Measurements from ENCODE around the gene SUMF1. TPM values are rescaled to one million over a fixed set of nuclear protein-coding genes. Genes with fewer than 3 reads are reported as not detected.

The SUMF1 gene
- total and polyA plus RNA-seq, 2 of the 13 experiments (the other 11 are each of a cell fraction or from before 2014, with no cell fraction given), result 18.5 to 28.9 TPM

DNA sequence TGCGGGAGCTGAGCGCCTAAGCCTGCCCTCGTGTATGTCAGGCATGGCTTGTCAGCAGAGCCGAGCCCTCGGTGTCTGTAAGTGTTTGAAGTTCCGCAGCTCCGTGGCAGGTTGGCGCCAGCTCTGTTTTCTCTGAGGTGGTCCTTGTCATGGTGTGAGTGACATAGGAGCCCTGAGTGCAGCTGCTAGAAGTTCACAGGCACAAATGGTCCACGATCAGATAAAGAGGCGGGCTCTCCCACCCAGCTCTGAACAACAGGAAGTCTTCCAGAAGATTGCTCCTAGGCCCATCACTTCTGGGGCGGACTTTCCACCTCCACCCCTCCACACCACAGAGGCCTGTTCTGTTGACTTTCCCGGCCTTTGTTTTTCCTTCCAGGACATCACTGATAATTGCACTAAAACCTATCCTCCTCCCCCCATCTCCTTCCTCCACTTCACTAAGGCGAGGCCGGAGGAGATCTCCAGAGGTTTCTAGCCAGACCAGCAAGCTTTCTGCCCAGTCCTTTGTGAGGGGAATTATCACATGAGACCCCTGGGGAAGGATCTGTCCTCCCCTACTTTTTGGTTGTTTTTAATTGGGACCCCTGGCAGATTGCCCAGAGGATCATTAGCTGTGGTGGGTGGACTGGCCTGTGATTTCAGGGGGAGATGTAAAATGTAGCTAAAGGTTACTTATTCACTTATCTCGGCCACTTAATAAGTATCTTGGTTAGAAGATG lies 46.0 kb upstream of the SUMF1 start (continued):
- peak; percentile 53; the same call in 1 of the 2 replicates for TF ChIP-seq ZFX (CRISPR knock-in tag; IDR thresholded peaks at IDR 0.05; ENCODE audit: low read depth)
- TF ChIP-seq, protein P1, sequence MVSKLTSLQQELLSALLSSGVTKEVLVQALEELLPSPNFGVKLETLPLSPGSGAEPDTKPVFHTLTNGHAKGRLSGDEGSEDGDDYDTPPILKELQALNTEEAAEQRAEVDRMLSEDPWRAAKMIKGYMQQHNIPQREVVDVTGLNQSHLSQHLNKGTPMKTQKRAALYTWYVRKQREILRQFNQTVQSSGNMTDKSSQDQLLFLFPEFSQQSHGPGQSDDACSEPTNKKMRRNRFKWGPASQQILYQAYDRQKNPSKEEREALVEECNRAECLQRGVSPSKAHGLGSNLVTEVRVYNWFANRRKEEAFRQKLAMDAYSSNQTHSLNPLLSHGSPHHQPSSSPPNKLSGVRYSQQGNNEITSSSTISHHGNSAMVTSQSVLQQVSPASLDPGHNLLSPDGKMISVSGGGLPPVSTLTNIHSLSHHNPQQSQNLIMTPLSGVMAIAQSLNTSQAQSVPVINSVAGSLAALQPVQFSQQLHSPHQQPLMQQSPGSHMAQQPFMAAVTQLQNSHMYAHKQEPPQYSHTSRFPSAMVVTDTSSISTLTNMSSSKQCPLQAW (CRISPR knock-in tag; IDR thresholded peaks at IDR 0.05), result 0 out of 2 replicates have a peak, but pooled peaks have one; percentile 18
- TF ChIP-seq ETV6 (CRISPR knock-in tag; conservative IDR thresholded peaks at IDR 0.05), result no peak
- no peak for TF ChIP-seq ZBTB42 (CRISPR knock-in tag; IDR thresholded peaks at IDR 0.05)
- TF ChIP-seq, protein P2, sequence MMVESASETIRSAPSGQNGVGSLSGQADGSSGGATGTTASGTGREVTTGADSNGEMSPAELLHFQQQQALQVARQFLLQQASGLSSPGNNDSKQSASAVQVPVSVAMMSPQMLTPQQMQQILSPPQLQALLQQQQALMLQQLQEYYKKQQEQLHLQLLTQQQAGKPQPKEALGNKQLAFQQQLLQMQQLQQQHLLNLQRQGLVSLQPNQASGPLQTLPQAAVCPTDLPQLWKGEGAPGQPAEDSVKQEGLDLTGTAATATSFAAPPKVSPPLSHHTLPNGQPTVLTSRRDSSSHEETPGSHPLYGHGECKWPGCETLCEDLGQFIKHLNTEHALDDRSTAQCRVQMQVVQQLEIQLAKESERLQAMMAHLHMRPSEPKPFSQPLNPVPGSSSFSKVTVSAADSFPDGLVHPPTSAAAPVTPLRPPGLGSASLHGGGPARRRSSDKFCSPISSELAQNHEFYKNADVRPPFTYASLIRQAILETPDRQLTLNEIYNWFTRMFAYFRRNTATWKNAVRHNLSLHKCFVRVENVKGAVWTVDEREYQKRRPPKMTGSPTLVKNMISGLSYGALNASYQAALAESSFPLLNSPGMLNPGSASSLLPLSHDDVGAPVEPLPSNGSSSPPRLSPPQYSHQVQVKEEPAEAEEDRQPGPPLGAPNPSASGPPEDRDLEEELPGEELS (CRISPR knock-in tag; IDR thresholded peaks at IDR 0.05), result peak; percentile 54; the same call in 1 of the 2 replicates
- no peak for TF ChIP-seq GABPA (IDR thresholded peaks at IDR 0.05; ENCODE audit: low read depth, low read length)
- TF ChIP-seq GABPA (CRISPR knock-in tag; IDR thresholded peaks at IDR 0.05; ENCODE audit: low read depth), result peak; percentile 79
- TF ChIP-seq, protein P3, sequence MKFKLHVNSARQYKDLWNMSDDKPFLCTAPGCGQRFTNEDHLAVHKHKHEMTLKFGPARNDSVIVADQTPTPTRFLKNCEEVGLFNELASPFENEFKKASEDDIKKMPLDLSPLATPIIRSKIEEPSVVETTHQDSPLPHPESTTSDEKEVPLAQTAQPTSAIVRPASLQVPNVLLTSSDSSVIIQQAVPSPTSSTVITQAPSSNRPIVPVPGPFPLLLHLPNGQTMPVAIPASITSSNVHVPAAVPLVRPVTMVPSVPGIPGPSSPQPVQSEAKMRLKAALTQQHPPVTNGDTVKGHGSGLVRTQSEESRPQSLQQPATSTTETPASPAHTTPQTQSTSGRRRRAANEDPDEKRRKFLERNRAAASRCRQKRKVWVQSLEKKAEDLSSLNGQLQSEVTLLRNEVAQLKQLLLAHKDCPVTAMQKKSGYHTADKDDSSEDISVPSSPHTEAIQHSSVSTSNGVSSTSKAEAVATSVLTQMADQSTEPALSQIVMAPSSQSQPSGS (CRISPR knock-in tag; IDR thresholded peaks at IDR 0.05), result no peak
- TF ChIP-seq, protein P4, sequence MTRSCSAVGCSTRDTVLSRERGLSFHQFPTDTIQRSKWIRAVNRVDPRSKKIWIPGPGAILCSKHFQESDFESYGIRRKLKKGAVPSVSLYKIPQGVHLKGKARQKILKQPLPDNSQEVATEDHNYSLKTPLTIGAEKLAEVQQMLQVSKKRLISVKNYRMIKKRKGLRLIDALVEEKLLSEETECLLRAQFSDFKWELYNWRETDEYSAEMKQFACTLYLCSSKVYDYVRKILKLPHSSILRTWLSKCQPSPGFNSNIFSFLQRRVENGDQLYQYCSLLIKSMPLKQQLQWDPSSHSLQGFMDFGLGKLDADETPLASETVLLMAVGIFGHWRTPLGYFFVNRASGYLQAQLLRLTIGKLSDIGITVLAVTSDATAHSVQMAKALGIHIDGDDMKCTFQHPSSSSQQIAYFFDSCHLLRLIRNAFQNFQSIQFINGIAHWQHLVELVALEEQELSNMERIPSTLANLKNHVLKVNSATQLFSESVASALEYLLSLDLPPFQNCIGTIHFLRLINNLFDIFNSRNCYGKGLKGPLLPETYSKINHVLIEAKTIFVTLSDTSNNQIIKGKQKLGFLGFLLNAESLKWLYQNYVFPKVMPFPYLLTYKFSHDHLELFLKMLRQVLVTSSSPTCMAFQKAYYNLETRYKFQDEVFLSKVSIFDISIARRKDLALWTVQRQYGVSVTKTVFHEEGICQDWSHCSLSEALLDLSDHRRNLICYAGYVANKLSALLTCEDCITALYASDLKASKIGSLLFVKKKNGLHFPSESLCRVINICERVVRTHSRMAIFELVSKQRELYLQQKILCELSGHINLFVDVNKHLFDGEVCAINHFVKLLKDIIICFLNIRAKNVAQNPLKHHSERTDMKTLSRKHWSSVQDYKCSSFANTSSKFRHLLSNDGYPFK (CRISPR knock-in tag; IDR thresholded peaks at IDR 0.05; ENCODE audit: borderline replicate concordance), result no peak
- TF ChIP-seq SIX4 (CRISPR knock-in tag; IDR thresholded peaks at IDR 0.05), result no peak
- peak; percentile 69 for TF ChIP-seq TCF7 (IDR thresholded peaks at IDR 0.05; ENCODE audit: low read depth)
- TF ChIP-seq RAD51 (IDR thresholded peaks at IDR 0.05; ENCODE audit: borderline replicate concordance), result no peak
- TF ChIP-seq PTBP1 (IDR thresholded peaks at IDR 0.05; ENCODE audit: low read depth, low read length, poor library complexity, severe bottlenecking), result no peak
- peak; percentile 65; the same call in 1 of the 2 replicates for TF ChIP-seq ZNF292 (CRISPR knock-in tag; IDR thresholded peaks at IDR 0.05; ENCODE audit: borderline replicate concordance, low read depth)
- no peak for TF ChIP-seq RBM22 (optimal IDR thresholded peaks at IDR 0.05; ENCODE audit: low read length)
